Karpas-422 (cell line): Measurements from ENCODE around the gene AOPEP. TPM values are rescaled to one million over a fixed set of nuclear protein-coding genes. Genes with fewer than 3 reads are reported as not detected.

Source experiments
- DNase-seq: peaks from one replicate; pipeline ENCODE4 v3.0.0-alpha.2; 2015
- H2AFZ ChIP-seq: fragments of 200-600 bp; sonication (generic); 2 replicates; pipeline ENCODE4 v1.6.1; 2014; ENCODE audit warnings: antibody characterized with exemption, low read length, mixed read lengths
- H3K27ac ChIP-seq: fragments of 200-600 bp; sonication (generic); 2 replicates; pipeline ENCODE4 v1.5.1; 2014; ENCODE audit warnings: mild to moderate bottlenecking, low read length, moderate library complexity
- H3K27me3 ChIP-seq: fragments of 200-600 bp; sonication (generic); 2 replicates; pipeline ENCODE4 v1.6.1; 2014; ENCODE audit warnings: low read length, mixed read lengths
- H3K36me3 ChIP-seq: fragments of 200-600 bp; sonication (generic); 2 replicates; pipeline ENCODE4 v1.6.1; 2014; ENCODE audit warnings: low read length, mixed read lengths; ENCODE audit not compliant: insufficient read depth
- H3K4me1 ChIP-seq: fragments of 200-600 bp; sonication (generic); 2 replicates; pipeline ENCODE4 v1.6.1; 2014; ENCODE audit warnings: mild to moderate bottlenecking, low read length, mixed read lengths
- H3K4me2 ChIP-seq: fragments of 200-600 bp; sonication (generic); 2 replicates; pipeline ENCODE4 v1.6.1; 2014; ENCODE audit warnings: low read length, low read depth, mild to moderate bottlenecking; ENCODE audit not compliant: poor library complexity, severe bottlenecking
- H3K4me3 ChIP-seq: fragments of 200-600 bp; sonication (generic); 2 replicates; pipeline ENCODE4 v1.5.1; 2014; ENCODE audit warnings: mild to moderate bottlenecking, antibody characterized with exemption, low read length, mixed read lengths
- H3K79me2 ChIP-seq: fragments of 200-600 bp; sonication (generic); 2 replicates; pipeline ENCODE4 v1.6.1; 2014; ENCODE audit warnings: mild to moderate bottlenecking, low read length, mixed read lengths
- H3K9ac ChIP-seq: fragments of 200-600 bp; sonication (generic); 2 replicates; pipeline ENCODE4 v1.6.0; 2014; ENCODE audit warnings: low read length
- H3K9me2 ChIP-seq: fragments of 200-600 bp; sonication (generic), shearing (Covaris generic); replicated peaks from 2 replicates; pipeline ENCODE4 v1.6.0; 2014; ENCODE audit warnings: mild to moderate bottlenecking, low read length, moderate library complexity; ENCODE audit not compliant: insufficient read depth
- H3K9me3 ChIP-seq: fragments of 300-700, 200-600 bp; sonication (generic); 2 replicates; pipeline ENCODE4 v1.6.1; 2014; ENCODE audit warnings: low read length, mixed read lengths
- H4K20me1 ChIP-seq: fragments of 200-600 bp; sonication (generic); 2 replicates; pipeline ENCODE4 v1.6.1; 2014; ENCODE audit warnings: mild to moderate bottlenecking, antibody characterized with exemption, low read length, low read depth; ENCODE audit not compliant: insufficient read depth
- total RNA-seq: library from RNA; depleted of rRNA; stranded (reverse); fragments of >200 nt; shearing (Covaris generic); gene quantifications from 2 replicates; pipeline ENCODE4 v1.2.3, GENCODE V29; 2014; ENCODE audit warnings: low replicate concordance

AOPEP gene
- total RNA-seq, 1 experiment from 2014 or later, result 22.7 TPM

- H3K27me3 ChIP-seq, result no peaks in the 10 kb centered on the region
- H3K4me3 ChIP-seq, result no peak overlapping the region
- H3K9ac ChIP-seq, result no peak overlapping the region
- no peaks in the 10 kb centered on the region for H3K4me1 ChIP-seq
- H3K9me2 ChIP-seq, result no peaks in the 10 kb centered on the region
- DNase-seq, result no peak
- H3K36me3 ChIP-seq, result peaks cover 14% of the 10 kb centered on the region
- H3K4me2 ChIP-seq, result no peak overlapping the region
- H3K27ac ChIP-seq, result no peak overlapping the region
- no peaks in the 10 kb centered on the region for H3K9me3 ChIP-seq
- peaks cover 80% of the 10 kb centered on the region for H3K79me2 ChIP-seq
- no peaks in the 10 kb centered on the region for H4K20me1 ChIP-seq
- H2AFZ ChIP-seq, result no peak overlapping the region
Measured at GRCh38 chr9:94760010-94760409, 33.5 kb downstream of the AOPEP start.

- Histone ChIP-seq H2AFZ (no peak overlapping the region), H3K4me2 (no peak overlapping the region), H3K27ac (no peak overlapping the region), H3K36me3 (peaks cover 14% of the 10 kb centered on the region), H3K9me2 (no peaks in the 10 kb centered on the region), H3K9ac (no peak overlapping the region), H3K9me3 (no peaks in the 10 kb centered on the region), H3K4me1 (no peaks in the 10 kb centered on the region), H4K20me1 (no peaks in the 10 kb centered on the region), H3K4me3 (no peak overlapping the region), H3K79me2 (peaks cover 78% of the 10 kb centered on the region), H3K27me3 (no peaks in the 10 kb centered on the region)
- no peak for DNase-seq
Measured at GRCh38 chr9:94760660-94761059, 34.2 kb downstream of the AOPEP start.

GRCh38 chr9:94761481-94761880 is 35.0 kb downstream of the AOPEP start:
- no peak for DNase-seq
- H3K36me3 ChIP-seq, result peaks cover 14% of the 10 kb centered on the region
- H4K20me1 ChIP-seq, result no peaks in the 10 kb centered on the region
- H3K9me3 ChIP-seq, result no peaks in the 10 kb centered on the region
- no peaks in the 10 kb centered on the region for H3K27me3 ChIP-seq
- peaks cover 85% of the 10 kb centered on the region for H3K79me2 ChIP-seq
- no peak overlapping the region for H2AFZ ChIP-seq
- no peak overlapping the region for H3K4me2 ChIP-seq
- H3K4me3 ChIP-seq, result no peak overlapping the region
- H3K9ac ChIP-seq, result no peak overlapping the region
- no peak overlapping the region for H3K27ac ChIP-seq
- H3K4me1 ChIP-seq, result no peaks in the 10 kb centered on the region
- H3K9me2 ChIP-seq, result no peaks in the 10 kb centered on the region

- H3K9me2 ChIP-seq, result no peaks in the 10 kb centered on the region
- H3K36me3 ChIP-seq, result no peaks in the 10 kb centered on the region
- no peak overlapping the region for H2AFZ ChIP-seq
- no peaks in the 10 kb centered on the region for H4K20me1 ChIP-seq
- H3K4me1 ChIP-seq, result peaks cover 16% of the 10 kb centered on the region
- H3K4me2 ChIP-seq, result no peak overlapping the region
- DNase-seq, result no peak
- no peak overlapping the region for H3K4me3 ChIP-seq
- H3K27ac ChIP-seq, result no peak overlapping the region
- H3K27me3 ChIP-seq, result no peaks in the 10 kb centered on the region
- H3K79me2 ChIP-seq, result peaks cover 92% of the 10 kb centered on the region
- no peak overlapping the region for H3K9ac ChIP-seq
- H3K9me3 ChIP-seq, result no peaks in the 10 kb centered on the region
Measured at GRCh38 chr9:94767331-94768072, 41.0 kb downstream of the AOPEP start.

GRCh38 chr9:94768766-94769165 is 42.3 kb downstream of the AOPEP start:
- Histone ChIP-seq H3K9me2 (no peaks in the 10 kb centered on the region), H3K4me1 (peaks cover 16% of the 10 kb centered on the region), H3K4me2 (no peak overlapping the region), H3K9ac (no peak overlapping the region), H3K36me3 (no peaks in the 10 kb centered on the region), H3K9me3 (no peaks in the 10 kb centered on the region), H3K4me3 (no peak overlapping the region), H4K20me1 (no peaks in the 10 kb centered on the region), H3K79me2 (peaks cover 92% of the 10 kb centered on the region), H3K27me3 (no peaks in the 10 kb centered on the region), H3K27ac (no peak overlapping the region), H2AFZ (no peak overlapping the region)
- DNase-seq, result no peak

GRCh38 chr9:94770334-94770733 is 43.8 kb downstream of the AOPEP start:
- no peaks in the 10 kb centered on the region for H3K9me2 ChIP-seq
- H3K36me3 ChIP-seq, result no peaks in the 10 kb centered on the region
- no peaks in the 10 kb centered on the region for H3K27me3 ChIP-seq
- no peak for DNase-seq
- no peak overlapping the region for H3K4me2 ChIP-seq
- no peak overlapping the region for H3K4me3 ChIP-seq
- no peaks in the 10 kb centered on the region for H3K9me3 ChIP-seq
- peaks cover 16% of the 10 kb centered on the region for H3K4me1 ChIP-seq
- no peak overlapping the region for H2AFZ ChIP-seq
- H3K9ac ChIP-seq, result no peak overlapping the region
- H3K27ac ChIP-seq, result no peak overlapping the region
- H3K79me2 ChIP-seq, result peaks cover 87% of the 10 kb centered on the region
- H4K20me1 ChIP-seq, result no peaks in the 10 kb centered on the region

GRCh38 chr9:94771096-94771495 is 44.6 kb downstream of the AOPEP start:
- H3K9ac ChIP-seq, result no peak overlapping the region
- H3K27me3 ChIP-seq, result no peaks in the 10 kb centered on the region
- H3K79me2 ChIP-seq, result peaks cover 79% of the 10 kb centered on the region
- no peak overlapping the region for H3K27ac ChIP-seq
- DNase-seq, result no peak
- no peak overlapping the region for H2AFZ ChIP-seq
- no peaks in the 10 kb centered on the region for H3K9me3 ChIP-seq
- H3K9me2 ChIP-seq, result no peaks in the 10 kb centered on the region
- no peaks in the 10 kb centered on the region for H4K20me1 ChIP-seq
- H3K36me3 ChIP-seq, result no peaks in the 10 kb centered on the region
- peaks cover 16% of the 10 kb centered on the region for H3K4me1 ChIP-seq
- H3K4me2 ChIP-seq, result no peak overlapping the region
- H3K4me3 ChIP-seq, result no peak overlapping the region

GRCh38 chr9:94772144-94772543 is 45.6 kb downstream of the AOPEP start:
- Histone ChIP-seq H3K4me2 (no peak overlapping the region), H3K9ac (no peak overlapping the region), H4K20me1 (no peaks in the 10 kb centered on the region), H2AFZ (no peak overlapping the region), H3K79me2 (peaks cover 73% of the 10 kb centered on the region), H3K4me3 (no peak overlapping the region), H3K27ac (no peak overlapping the region), H3K36me3 (no peaks in the 10 kb centered on the region), H3K9me2 (no peaks in the 10 kb centered on the region), H3K4me1 (peaks cover 16% of the 10 kb centered on the region), H3K27me3 (no peaks in the 10 kb centered on the region), H3K9me3 (no peaks in the 10 kb centered on the region)
- no peak for DNase-seq
